ENCODE data around the gene CEP55. TPM values are rescaled to one million over a fixed set of nuclear protein-coding genes. Genes with fewer than 3 reads are reported as not detected.

Gene CEP55
- total RNA-seq, 2 donors from 2014 or later, result 2.0 to 7.4 TPM

GRCh38 chr10:93548376-93549071, 52.1 kb downstream of the CEP55 start:
- intact Hi-C loops (cut with DNase I, micrococcal nuclease), result no loop called here
- ATAC-seq (peak; percentile 69), DNase-seq (no peak)

DNA sequence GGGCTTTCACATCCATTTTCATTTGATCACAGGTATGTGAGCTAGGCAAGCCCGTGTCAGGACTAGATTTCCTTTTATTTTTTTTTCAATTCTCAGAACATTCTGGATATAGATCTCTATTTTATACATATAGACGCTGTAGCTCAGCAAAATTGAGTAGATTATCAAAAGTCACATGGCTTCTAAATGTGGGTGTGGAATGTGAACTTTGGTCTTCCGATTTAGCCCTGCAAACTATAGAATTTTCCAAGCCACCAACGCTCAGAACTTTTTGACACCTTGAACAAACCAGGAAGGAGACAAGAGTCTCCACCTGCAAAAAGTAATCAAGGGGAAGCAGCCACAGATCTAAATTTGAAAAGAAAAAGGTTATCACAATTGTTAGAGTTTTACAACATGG, 54.2 kb downstream of the CEP55 start:
- DNase-seq (no peak), ATAC-seq (peak; percentile 54)
- intact Hi-C loops (cut with DNase I, micrococcal nuclease), result no loop called here

GRCh38 chr10:93552780-93553179, 56.4 kb downstream of the CEP55 start:
- intact Hi-C loops (cut with DNase I, micrococcal nuclease), result no loop called here
- ATAC-seq, result no peak
- DNase-seq, result no peak

- ATAC-seq (no peak), DNase-seq (no peak)
- intact Hi-C loops (cut with DNase I, micrococcal nuclease), result no loop called here
Observed at GRCh38 chr10:93553482-93554315, 57.3 kb downstream of the CEP55 start.

DNA sequence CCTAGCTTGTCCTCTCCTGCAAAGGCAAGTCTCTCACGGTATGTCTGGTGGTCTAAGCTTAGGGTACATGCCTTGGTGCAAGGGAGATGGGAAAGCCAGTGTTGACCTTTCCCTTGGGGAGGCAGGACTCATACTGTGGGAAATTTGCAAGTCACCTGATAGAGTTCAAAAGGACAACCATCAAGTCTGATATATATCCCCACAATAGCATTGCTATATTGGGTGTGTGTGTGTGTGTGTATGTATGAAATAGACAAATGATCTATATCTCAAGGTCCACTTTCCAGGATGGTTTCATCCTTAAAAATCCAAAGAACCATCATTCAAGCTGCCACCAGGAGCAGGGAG, 57.9 kb downstream of the CEP55 start:
- peak; percentile 43 for ATAC-seq
- no peak for DNase-seq
- intact Hi-C loops (cut with DNase I, micrococcal nuclease), result no loop called here

GRCh38 chr10:93554760-93555432, 58.5 kb downstream of the CEP55 start:
- DNase-seq (peak; percentile 70 to 89), ATAC-seq (peak; percentile 70)
- intact Hi-C loops (cut with DNase I, micrococcal nuclease), result no loop called here

- intact Hi-C loops (cut with DNase I, micrococcal nuclease), result no loop called here
- ATAC-seq (no peak), DNase-seq (peak in 1 of 2 donors; percentile 12)
Observed at GRCh38 chr10:93559490-93559889, 63.1 kb downstream of the CEP55 start.

- intact Hi-C loops (cut with DNase I, micrococcal nuclease), result no loop called here
- ATAC-seq (no peak), DNase-seq (peak in 1 of 2 donors; percentile 14)
Observed at GRCh38 chr10:93560541-93560940, 64.1 kb downstream of the CEP55 start.

GRCh38 chr10:93565446-93565845, 69.0 kb downstream of the CEP55 start:
- intact Hi-C loops (cut with DNase I, micrococcal nuclease), result no loop called here
- ATAC-seq (no peak), DNase-seq (no peak)

DNA sequence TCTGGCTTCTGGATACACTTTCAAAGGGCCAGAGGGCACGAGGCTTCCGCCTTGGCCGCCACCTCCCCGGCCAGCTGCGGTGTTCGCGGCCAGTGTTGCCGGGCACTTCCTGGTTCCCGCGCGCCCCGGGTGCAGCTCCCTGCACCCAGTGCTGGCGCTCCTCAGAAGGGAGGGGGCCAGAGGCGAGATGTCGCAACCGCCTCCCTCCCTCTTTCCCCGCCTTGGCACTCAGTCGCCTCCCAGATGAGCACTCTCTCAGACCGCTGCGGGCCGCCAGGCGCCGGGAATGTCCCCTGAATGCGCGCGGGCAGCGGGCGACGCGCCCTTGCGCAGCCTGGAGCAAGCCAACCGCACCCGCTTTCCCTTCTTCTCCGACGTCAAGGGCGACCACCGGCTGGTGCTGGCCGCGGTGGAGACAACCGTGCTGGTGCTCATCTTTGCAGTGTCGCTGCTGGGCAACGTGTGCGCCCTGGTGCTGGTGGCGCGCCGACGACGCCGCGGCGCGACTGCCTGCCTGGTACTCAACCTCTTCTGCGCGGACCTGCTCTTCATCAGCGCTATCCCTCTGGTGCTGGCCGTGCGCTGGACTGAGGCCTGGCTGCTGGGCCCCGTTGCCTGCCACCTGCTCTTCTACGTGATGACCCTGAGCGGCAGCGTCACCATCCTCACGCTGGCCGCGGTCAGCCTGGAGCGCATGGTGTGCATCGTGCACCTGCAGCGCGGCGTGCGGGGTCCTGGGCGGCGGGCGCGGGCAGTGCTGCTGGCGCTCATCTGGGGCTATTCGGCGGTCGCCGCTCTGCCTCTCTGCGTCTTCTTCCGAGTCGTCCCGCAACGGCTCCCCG, 70.2 kb downstream of the CEP55 start, which contains the start of gene FFAR4:
FFAR4 (plus strand) TSS at position 231 of the 842 bp plus-strand sequence; CDS start at position 287, 56 bp downstream.
- ATAC-seq (peak; percentile 93), DNase-seq (peak; percentile 69 to 75)
- intact Hi-C loops (cut with DNase I, micrococcal nuclease), result no loop called here

DNA sequence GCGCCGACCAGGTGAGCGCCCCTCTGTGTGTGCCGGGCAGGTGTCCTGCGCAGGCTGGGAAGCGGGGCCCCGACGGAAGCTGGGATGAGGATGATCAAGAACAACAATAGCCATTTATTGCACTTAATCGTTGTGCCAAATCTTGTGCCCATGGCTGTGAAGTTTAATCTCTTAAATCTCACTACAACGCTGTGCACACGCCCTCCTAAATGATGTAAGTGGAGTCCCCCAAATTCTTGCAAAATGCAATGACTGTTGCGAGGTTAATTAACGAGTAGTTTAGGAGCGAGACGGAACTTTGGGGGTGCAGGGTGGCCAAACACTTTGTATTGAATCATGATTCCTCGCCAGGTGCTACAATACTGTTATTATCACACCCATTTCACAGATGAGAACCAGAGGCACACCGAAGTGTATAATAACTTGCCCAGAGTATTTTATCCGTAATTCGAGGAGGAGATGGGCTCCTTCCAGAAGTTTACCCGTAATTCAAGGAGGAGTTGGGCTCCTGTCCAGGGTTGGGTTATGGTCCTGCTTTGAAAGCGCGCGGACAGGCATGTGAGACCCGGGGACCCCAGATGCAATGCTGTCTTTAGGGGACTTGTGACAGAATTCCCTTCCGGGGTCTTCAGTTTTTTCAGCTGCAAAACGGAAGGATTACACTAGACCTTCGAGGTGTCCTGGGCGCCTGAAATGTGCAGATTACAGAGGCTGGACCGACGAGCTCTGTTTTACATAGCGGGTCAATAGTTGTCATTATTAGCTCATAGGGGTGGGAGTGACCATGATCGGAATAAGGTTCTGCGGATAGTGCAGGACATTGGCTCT, 71.1 kb downstream of the CEP55 start:
- no peak for ATAC-seq
- DNase-seq, result no peak
- intact Hi-C loops (cut with DNase I, micrococcal nuclease), result no loop called here

DNA sequence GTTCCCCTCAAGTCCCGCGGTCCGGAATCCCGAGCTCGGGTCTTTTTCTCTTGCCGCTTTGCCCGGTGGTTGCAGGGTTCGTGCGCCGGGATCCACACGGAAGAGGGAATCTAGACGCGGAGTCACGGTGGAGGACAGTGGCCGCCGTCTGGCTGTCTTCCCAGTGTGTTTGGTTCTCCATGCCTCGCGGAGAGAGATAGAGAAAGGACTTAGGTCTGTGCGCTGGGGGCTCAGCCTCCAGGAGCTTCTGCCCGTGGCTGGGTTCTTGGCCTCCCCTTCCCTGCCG, 71.6 kb downstream of the CEP55 start:
- ATAC-seq (no peak), DNase-seq (no peak)
- intact Hi-C loops (cut with DNase I, micrococcal nuclease), result no loop called here

DNA sequence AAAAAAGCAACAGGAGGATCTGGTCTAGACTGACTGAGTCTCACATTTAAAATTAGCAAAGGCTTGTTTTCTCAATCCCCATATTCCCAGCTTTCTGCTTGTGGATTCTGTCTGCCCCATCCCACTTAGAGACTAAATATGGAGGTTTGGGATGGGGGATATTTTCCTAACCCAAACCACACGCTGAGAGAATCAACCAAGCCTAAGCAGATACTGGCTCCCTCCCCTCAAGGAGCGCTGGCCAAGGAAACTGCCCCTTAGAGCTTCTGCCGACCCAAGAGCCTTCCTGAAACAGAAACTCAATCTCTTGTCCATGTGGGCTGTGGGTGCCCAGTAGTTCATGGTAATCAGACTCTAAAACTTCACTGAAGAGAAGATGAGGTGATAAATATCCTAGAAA, 74.0 kb downstream of the CEP55 start:
- DNase-seq, result no peak
- ATAC-seq, result no peak

DNA sequence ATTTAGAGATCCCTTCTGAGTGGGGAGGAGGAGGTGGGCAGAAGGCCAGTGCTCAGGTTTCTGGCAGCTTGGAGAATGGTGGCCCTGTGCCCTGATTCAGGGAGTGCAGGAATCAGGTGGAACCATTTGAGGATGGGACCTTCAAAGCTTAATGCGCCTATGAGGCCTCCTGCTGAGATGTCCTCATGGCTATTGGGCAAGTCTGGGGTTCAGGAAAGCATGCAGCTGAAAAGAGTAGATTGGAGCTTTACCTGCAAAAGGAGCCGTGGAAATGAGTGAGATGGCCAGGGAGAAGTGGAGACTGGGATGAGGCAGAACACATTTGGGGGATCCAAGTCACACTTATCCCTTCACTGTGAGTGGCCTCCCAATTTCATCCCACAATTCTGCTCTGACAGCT, 76.2 kb downstream of the CEP55 start:
- intact Hi-C loops (cut with DNase I, micrococcal nuclease), result no loop called here
- no peak for ATAC-seq
- DNase-seq, result no peak

More for the DNA sequence above, 74.0 kb downstream of the CEP55 start:
- intact Hi-C loops (cut with DNase I, micrococcal nuclease), result no loop called here

- intact Hi-C loops (cut with DNase I, micrococcal nuclease), result no loop called here
- peak; percentile 55 for ATAC-seq
- DNase-seq, result peak in 1 of 2 donors; percentile 36
Observed at GRCh38 chr10:93573051-93573909, 76.9 kb downstream of the CEP55 start.

GRCh38 chr10:93573924-93574323, 77.5 kb downstream of the CEP55 start:
- no peak for DNase-seq
- ATAC-seq, result no peak
- intact Hi-C loops (cut with DNase I, micrococcal nuclease), result no loop called here

- intact Hi-C loops (cut with DNase I, micrococcal nuclease), result no loop called here
- peak; percentile 77 for ATAC-seq
- peak; percentile 29 to 54 for DNase-seq
Observed at GRCh38 chr10:93576888-93577287, 80.5 kb downstream of the CEP55 start.

All from left colon (tissue), 2 donors.